ENCODE measurements around the gene CLK3. TPM values are rescaled to one million over a fixed set of nuclear protein-coding genes. Genes with fewer than 3 reads are reported as not detected.

CLK3 gene
- total and polyA plus RNA-seq, 2 of the 13 experiments (the other 11 are each of a cell fraction or from before 2014, with no cell fraction given) = 41.5 to 82.0 TPM

DNA sequence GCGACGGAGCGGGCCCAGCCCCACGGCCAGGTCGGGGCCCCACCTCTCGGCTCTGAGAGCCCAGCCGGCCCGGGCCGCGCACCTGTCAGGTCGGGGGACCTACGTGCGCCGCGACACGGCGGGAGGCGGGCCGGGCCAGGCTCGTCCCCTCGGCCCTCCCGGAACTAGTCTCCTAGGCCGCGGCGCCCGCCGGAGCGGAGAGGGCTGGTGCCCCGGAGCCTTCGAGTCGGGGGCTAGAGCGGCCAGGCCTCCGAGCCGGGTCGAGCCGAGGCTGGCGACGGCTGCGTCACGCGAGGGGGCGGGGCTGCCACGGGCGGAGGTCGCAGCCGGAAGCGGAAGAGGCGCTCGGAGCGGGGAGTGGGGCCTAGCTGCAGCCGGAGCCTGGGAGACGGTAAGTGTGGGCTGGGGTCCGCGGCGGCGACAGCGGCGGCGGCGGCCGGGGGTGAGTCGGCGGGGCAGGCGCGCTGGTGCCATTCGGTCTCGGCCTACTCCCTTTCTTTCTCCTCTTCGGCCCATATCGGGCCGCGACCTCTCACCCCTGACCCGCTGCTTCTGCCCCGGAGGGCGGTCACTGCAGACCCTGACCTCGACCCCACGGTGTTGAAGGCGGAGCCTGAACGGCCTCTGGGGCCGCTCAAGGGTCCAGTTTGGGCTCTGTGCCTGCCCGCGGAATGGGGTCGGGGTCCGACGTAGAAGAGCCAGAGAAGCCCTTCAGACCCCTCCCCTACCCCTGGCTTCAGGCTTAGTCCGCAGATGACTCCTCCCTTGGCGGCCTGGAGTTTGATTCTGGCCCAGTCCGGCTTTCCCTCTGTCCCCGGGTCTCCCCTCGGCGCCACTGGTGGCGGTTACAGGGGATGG lies at the start of gene CLK3 (continued):
- TF ChIP-seq FIP1L1 (IDR thresholded peaks at IDR 0.05; ENCODE audit: borderline replicate concordance, insufficient read depth, low read depth, low read length) (no peak), ZIK1 (CRISPR knock-in tag; IDR thresholded peaks at IDR 0.05; ENCODE audit: borderline replicate concordance, low read depth) (no peak; the same call in 1 of the 2 replicates), MED13 (CRISPR knock-in tag; IDR thresholded peaks at IDR 0.05) (peak; percentile 23; the same call in 1 of the 2 replicates), ZNF724P (CRISPR knock-in tag; IDR thresholded peaks at IDR 0.05; ENCODE audit: borderline replicate concordance) (no peak), ZBTB8A (CRISPR knock-in tag; IDR thresholded peaks at IDR 0.05; ENCODE audit: borderline replicate concordance, low read depth) (no peak), ZNF451 (CRISPR knock-in tag; IDR thresholded peaks at IDR 0.05) (no peak; the same call in none of the 2 replicates), ZSCAN25 (CRISPR knock-in tag; IDR thresholded peaks at IDR 0.05) (no peak; the same call in 1 of the 2 replicates), HHEX (CRISPR knock-in tag; IDR thresholded peaks at IDR 0.05) (no peak), ATF7 (IDR thresholded peaks at IDR 0.05) (no peak), ATF7 (CRISPR knock-in tag; IDR thresholded peaks at IDR 0.05) (peak; percentile 73), REPIN1 (CRISPR knock-in tag; IDR thresholded peaks at IDR 0.05; ENCODE audit: borderline replicate concordance, low read depth) (peak; percentile 76), ZNF749 (CRISPR knock-in tag; IDR thresholded peaks at IDR 0.05; ENCODE audit: borderline replicate concordance) (peak; percentile 64; the same call in 1 of the 2 replicates), NRL (CRISPR knock-in tag; IDR thresholded peaks at IDR 0.05; ENCODE audit: borderline replicate concordance) (no peak), SRSF9 (IDR thresholded peaks at IDR 0.05; ENCODE audit: borderline replicate concordance, insufficient read depth, low read depth, low read length, poor library complexity, severe bottlenecking) (no peak), NCOA1 (CRISPR knock-in tag; IDR thresholded peaks at IDR 0.05) (0 out of 2 replicates have a peak, but pooled peaks have one; percentile 41)
- TF ChIP-seq, protein P1, sequence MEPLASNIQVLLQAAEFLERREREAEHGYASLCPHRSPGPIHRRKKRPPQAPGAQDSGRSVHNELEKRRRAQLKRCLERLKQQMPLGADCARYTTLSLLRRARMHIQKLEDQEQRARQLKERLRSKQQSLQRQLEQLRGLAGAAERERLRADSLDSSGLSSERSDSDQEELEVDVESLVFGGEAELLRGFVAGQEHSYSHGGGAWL (CRISPR knock-in tag; IDR thresholded peaks at IDR 0.05) = peak; percentile 58; the same call in 1 of the 2 replicates
- TF ChIP-seq, protein P2, sequence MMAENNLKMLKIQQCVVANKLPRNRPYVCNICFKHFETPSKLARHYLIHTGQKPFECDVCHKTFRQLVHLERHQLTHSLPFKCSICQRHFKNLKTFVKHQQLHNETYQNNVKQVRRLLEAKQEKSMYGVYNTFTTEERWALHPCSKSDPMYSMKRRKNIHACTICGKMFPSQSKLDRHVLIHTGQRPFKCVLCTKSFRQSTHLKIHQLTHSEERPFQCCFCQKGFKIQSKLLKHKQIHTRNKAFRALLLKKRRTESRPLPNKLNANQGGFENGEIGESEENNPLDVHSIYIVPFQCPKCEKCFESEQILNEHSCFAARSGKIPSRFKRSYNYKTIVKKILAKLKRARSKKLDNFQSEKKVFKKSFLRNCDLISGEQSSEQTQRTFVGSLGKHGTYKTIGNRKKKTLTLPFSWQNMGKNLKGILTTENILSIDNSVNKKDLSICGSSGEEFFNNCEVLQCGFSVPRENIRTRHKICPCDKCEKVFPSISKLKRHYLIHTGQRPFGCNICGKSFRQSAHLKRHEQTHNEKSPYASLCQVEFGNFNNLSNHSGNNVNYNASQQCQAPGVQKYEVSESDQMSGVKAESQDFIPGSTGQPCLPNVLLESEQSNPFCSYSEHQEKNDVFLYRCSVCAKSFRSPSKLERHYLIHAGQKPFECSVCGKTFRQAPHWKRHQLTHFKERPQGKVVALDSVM (CRISPR knock-in tag; IDR thresholded peaks at IDR 0.05) = peak; percentile 52
- TF ChIP-seq, protein P3, sequence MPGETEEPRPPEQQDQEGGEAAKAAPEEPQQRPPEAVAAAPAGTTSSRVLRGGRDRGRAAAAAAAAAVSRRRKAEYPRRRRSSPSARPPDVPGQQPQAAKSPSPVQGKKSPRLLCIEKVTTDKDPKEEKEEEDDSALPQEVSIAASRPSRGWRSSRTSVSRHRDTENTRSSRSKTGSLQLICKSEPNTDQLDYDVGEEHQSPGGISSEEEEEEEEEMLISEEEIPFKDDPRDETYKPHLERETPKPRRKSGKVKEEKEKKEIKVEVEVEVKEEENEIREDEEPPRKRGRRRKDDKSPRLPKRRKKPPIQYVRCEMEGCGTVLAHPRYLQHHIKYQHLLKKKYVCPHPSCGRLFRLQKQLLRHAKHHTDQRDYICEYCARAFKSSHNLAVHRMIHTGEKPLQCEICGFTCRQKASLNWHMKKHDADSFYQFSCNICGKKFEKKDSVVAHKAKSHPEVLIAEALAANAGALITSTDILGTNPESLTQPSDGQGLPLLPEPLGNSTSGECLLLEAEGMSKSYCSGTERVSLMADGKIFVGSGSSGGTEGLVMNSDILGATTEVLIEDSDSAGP (CRISPR knock-in tag; IDR thresholded peaks at IDR 0.05; ENCODE audit: borderline replicate concordance) = peak; percentile 66
- TF ChIP-seq, protein P4, sequence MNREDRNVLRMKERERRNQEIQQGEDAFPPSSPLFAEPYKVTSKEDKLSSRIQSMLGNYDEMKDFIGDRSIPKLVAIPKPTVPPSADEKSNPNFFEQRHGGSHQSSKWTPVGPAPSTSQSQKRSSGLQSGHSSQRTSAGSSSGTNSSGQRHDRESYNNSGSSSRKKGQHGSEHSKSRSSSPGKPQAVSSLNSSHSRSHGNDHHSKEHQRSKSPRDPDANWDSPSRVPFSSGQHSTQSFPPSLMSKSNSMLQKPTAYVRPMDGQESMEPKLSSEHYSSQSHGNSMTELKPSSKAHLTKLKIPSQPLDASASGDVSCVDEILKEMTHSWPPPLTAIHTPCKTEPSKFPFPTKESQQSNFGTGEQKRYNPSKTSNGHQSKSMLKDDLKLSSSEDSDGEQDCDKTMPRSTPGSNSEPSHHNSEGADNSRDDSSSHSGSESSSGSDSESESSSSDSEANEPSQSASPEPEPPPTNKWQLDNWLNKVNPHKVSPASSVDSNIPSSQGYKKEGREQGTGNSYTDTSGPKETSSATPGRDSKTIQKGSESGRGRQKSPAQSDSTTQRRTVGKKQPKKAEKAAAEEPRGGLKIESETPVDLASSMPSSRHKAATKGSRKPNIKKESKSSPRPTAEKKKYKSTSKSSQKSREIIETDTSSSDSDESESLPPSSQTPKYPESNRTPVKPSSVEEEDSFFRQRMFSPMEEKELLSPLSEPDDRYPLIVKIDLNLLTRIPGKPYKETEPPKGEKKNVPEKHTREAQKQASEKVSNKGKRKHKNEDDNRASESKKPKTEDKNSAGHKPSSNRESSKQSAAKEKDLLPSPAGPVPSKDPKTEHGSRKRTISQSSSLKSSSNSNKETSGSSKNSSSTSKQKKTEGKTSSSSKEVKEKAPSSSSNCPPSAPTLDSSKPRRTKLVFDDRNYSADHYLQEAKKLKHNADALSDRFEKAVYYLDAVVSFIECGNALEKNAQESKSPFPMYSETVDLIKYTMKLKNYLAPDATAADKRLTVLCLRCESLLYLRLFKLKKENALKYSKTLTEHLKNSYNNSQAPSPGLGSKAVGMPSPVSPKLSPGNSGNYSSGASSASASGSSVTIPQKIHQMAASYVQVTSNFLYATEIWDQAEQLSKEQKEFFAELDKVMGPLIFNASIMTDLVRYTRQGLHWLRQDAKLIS (CRISPR knock-in tag; IDR thresholded peaks at IDR 0.05) = no peak; the same call in 1 of the 2 replicates
